ENCODE measurements around the gene CCL4L2. TPM values are rescaled to one million over a fixed set of nuclear protein-coding genes. Genes with fewer than 3 reads are reported as not detected.
A peak's percentile ranks its signal among the peaks of the same experiment; 100 is the strongest.
"Not testable (repeated sequence)": the region's sequence is repeated elsewhere in the genome, so short reads cannot be mapped to it uniquely, and the experiment has no call there.

The CCL4L2 gene
- polyA plus RNA-seq, 1 of the 3 experiments (the other 2 are of a cell fraction), result not detected

- POLR2A ChIA-PET; H3K79me2 ChIP-seq (ENCODE audit: insufficient read depth); H3K4me1 ChIP-seq (ENCODE audit: control insufficient read depth in 1 of 2, insufficient read depth in 2 of 2, low read depth in 1 of 2, low read length in 1 of 2); H3K4me2 ChIP-seq; H3K27ac ChIP-seq (ENCODE audit: low read depth in 2 of 2, low read length in 1 of 2); H3K9me3 ChIP-seq; H2AFZ ChIP-seq (ENCODE audit: low read depth); H3F3A ChIP-seq (replicated peaks; ENCODE audit: insufficient read depth); DNase-seq; H3K9me2 ChIP-seq; H3K4me3 ChIP-seq (ENCODE audit: low read depth in 2 of 2, low read length in 1 of 2); CTCF ChIA-PET; H3K9ac ChIP-seq; H3K27me3 ChIP-seq (ENCODE audit: insufficient read depth); H3K36me3 ChIP-seq (replicated peaks in 1 of 2; ENCODE audit: control insufficient read depth in 1 of 2, insufficient read depth in 2 of 2, low read length in 1 of 2); H4K20me1 ChIP-seq (ENCODE audit: insufficient read depth): not testable (repeated sequence)
- 37% methylated on average over 12 of the region's 12 CpGs for WGBS (ENCODE audit: low lambda C conversion rate)
These were observed 12.1 kb downstream of the CCL4L2 start for GRCh38 chr17:36222967-36223366.

GRCh38 chr17:36229644-36230043 lies 18.8 kb downstream of the CCL4L2 start:
- WGBS (ENCODE audit: low lambda C conversion rate), result 13% methylated on average over 5 of the region's 5 CpGs
- H3K9me3 ChIP-seq; H4K20me1 ChIP-seq (ENCODE audit: insufficient read depth); DNase-seq; H3K9me2 ChIP-seq; H3K79me2 ChIP-seq (ENCODE audit: insufficient read depth); H2AFZ ChIP-seq (ENCODE audit: low read depth); H3K27ac ChIP-seq (ENCODE audit: low read depth in 2 of 2, low read length in 1 of 2); H3F3A ChIP-seq (replicated peaks; ENCODE audit: insufficient read depth); H3K4me2 ChIP-seq; H3K4me3 ChIP-seq (ENCODE audit: low read depth in 2 of 2, low read length in 1 of 2); H3K36me3 ChIP-seq (replicated peaks in 1 of 2; ENCODE audit: control insufficient read depth in 1 of 2, insufficient read depth in 2 of 2, low read length in 1 of 2); POLR2A ChIA-PET; CTCF ChIA-PET; H3K27me3 ChIP-seq (ENCODE audit: insufficient read depth); H3K4me1 ChIP-seq (ENCODE audit: control insufficient read depth in 1 of 2, insufficient read depth in 2 of 2, low read depth in 1 of 2, low read length in 1 of 2); H3K9ac ChIP-seq: not testable (repeated sequence)
- peak; percentile 48 for TF ChIP-seq CTCF (IDR thresholded peaks at IDR 0.05)

GRCh38 chr17:36242046-36242445 lies 31.2 kb downstream of the CCL4L2 start:
- H3K27me3 ChIP-seq (ENCODE audit: insufficient read depth); H3F3A ChIP-seq (replicated peaks; ENCODE audit: insufficient read depth); H3K27ac ChIP-seq (ENCODE audit: low read depth in 2 of 2, low read length in 1 of 2); H3K9me3 ChIP-seq; CTCF ChIA-PET; DNase-seq; H3K4me3 ChIP-seq (ENCODE audit: low read depth in 2 of 2, low read length in 1 of 2); H3K79me2 ChIP-seq (ENCODE audit: insufficient read depth); H3K9me2 ChIP-seq; H3K4me1 ChIP-seq (ENCODE audit: control insufficient read depth in 1 of 2, insufficient read depth in 2 of 2, low read depth in 1 of 2, low read length in 1 of 2); H3K4me2 ChIP-seq; H3K9ac ChIP-seq; H3K36me3 ChIP-seq (replicated peaks in 1 of 2; ENCODE audit: control insufficient read depth in 1 of 2, insufficient read depth in 2 of 2, low read length in 1 of 2); H2AFZ ChIP-seq (ENCODE audit: low read depth); POLR2A ChIA-PET; H4K20me1 ChIP-seq (ENCODE audit: insufficient read depth): not testable (repeated sequence)
- 69% methylated on average over 4 of the region's 4 CpGs for WGBS (ENCODE audit: low lambda C conversion rate)

Small RNA genes within 50 kb of the gene (small RNA-seq; reads per million reads assigned to genes)
- 0 reads per million in 7 experiments for gene AC243829.3
- 0 reads per million in 7 experiments for gene AC243829.6

Other genes starting within 250 kb of the CCL4L2 start
- not detected in 2 replicates for gene CCL16, start 229.6 kb upstream of the CCL4L2 start, polyA plus RNA-seq (2012; rRNA removed)
- gene CCL14, start 224.3 kb upstream of the CCL4L2 start, polyA plus RNA-seq (2012; rRNA removed), result not detected in 2 replicates
- gene CCL15, start 209.5 kb upstream of the CCL4L2 start, polyA plus RNA-seq (2012; rRNA removed), result not detected in 2 replicates
- gene CCL23, start 193.1 kb upstream of the CCL4L2 start, polyA plus RNA-seq (2012; rRNA removed), result not detected in 2 replicates
- gene CCL18, start 146.8 kb upstream of the CCL4L2 start, polyA plus RNA-seq (2012; rRNA removed), result not detected in 2 replicates
- gene CCL3, start 120.9 kb upstream of the CCL4L2 start, polyA plus RNA-seq (2012; rRNA removed), result not detected in 2 replicates
- gene CCL4, start 107.2 kb upstream of the CCL4L2 start, polyA plus RNA-seq (2012; rRNA removed), result not detected in 2 replicates
- gene TBC1D3B, start 34.4 kb upstream of the CCL4L2 start, polyA plus RNA-seq (2012; rRNA removed), result 2.0 and 3.7 TPM in 2 replicates
- not detected in 2 replicates for gene CCL3L1, start 14.3 kb upstream of the CCL4L2 start, polyA plus RNA-seq (2012; rRNA removed)
- gene TBC1D3I, start 53.5 kb downstream of the CCL4L2 start, polyA plus RNA-seq (2012; rRNA removed), result 0.05 TPM in 1 of 2 replicates, not detected in the other
- not detected in 2 replicates for gene TBC1D3G, start 112.8 kb downstream of the CCL4L2 start, polyA plus RNA-seq (2012; rRNA removed)
- gene TBC1D3H, start 177.4 kb downstream of the CCL4L2 start, polyA plus RNA-seq (2012; rRNA removed), result not detected in 2 replicates

Measured in SK-N-SH (cell line).